GM19023 (cell line): ENCODE measurements around the gene ZBTB32.
A peak's percentile ranks its signal among the peaks of the same experiment; 100 is the strongest.

Experiments used
- ATAC-seq: cut with Tn5 transposase; IDR thresholded peaks from one replicate; pipeline ENCODE4 v1.9.1; 2021; ENCODE audit warnings: mild to moderate bottlenecking, moderate library complexity; ENCODE audit not compliant: unreplicated experiment

ZBTB32 gene

GRCh38 chr19:35734273-35734672, 29.9 kb downstream of the ZBTB32 start:
- no peak for ATAC-seq

DNA sequence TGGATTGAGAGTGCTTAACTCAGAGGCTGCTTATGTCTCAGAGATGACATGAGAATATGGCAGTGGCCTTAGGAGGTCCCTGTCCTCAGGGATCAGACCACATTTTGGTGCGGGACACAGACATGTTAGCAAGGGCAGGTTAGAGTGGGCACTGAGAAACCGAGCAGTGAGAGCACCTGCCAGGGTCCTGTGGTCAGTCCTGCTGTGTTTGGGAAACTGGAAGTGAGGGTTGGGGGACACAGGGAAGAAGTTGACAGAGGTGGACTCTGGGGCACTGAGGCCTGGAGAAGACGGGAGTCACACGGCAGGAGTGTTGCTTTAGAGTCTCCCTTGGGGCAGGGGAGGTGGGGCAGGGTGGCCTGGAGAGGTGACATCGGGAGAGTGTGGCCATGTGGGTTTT, 30.5 kb downstream of the ZBTB32 start:
- ATAC-seq, result no peak

DNA sequence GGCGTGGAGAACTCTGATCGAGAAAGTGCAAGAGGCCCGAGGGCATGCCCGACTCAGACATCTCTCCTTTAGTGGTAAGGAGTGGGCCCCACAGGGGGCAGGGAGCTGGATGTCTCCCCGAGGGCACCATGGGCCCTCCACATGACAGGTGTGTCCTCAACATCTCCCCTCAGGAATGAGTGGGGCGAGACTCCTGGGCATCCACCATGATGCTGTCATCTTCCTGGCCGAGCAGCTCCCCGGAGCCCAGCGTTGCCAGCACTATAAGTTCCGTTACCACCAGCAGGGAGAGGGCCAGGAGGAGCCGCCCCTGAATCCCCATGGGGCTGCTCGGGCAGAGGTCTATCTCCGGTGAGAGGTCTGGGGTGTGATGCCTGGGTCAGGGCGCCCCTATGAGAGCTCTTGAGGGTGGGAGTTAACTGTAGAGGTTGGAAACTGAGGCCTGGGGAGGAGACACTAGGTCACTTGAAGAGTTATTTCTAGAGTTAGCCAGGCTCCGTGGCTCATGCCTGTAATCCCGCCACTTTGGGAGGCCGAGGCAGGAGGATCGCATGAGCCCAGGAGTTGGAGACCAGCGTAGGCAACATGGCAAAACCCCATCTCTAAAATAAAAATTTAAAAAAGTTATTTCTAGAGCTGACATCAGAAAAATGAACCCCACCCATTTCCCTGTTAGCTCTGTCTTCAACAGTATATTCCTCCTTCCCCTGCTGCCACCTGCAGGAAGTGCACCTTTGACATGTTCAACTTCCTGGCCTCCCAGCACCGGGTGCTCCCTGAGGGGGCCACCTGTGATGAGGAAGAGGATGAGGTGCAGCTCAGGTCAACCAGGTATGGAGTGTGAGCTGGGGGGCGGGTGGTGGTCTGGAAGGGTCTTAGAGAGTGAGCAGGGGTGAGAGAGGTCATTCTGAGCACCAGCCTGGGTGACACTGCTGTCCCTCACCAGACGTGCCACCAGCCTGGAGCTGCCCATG, 32.8 kb downstream of the ZBTB32 start:
- ATAC-seq, result no peak

DNA sequence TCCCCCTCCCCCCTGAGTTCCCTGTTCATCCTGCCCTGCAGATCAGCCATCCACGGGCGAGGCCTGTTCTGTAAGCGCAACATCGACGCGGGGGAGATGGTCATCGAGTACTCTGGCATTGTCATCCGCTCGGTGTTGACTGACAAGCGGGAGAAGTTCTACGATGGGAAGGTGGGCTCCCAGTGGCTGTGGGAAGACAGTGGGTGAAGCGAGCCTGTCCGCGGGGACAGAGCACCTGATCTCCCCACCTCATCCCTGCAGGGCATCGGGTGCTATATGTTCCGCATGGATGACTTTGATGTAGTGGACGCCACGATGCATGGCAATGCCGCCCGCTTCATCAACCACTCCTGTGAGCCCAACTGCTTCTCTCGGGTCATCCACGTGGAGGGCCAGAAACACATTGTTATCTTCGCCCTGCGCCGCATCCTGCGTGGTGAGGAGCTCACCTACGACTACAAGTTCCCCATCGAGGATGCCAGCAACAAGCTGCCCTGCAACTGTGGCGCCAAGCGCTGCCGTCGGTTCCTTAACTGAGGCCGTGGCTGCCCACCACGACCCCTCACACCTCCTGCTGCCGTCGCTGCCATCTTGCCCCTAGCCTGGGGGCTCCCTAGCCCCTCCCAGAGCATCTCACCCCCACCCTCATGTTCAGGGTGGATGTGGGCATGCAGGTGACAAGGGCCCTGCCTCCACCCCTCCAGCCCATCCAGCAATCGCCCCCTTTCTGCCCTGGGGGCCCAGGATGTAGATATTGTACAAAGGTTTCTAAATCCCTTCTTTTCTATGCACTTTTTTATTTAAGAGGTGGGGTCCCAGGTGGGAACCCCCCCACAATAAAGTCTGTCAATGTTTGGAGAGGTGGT, 33.9 kb downstream of the ZBTB32 start:
- ATAC-seq, result no peak

- no peak for ATAC-seq
Measured at GRCh38 chr19:35738887-35739229, 34.5 kb downstream of the ZBTB32 start.

DNA sequence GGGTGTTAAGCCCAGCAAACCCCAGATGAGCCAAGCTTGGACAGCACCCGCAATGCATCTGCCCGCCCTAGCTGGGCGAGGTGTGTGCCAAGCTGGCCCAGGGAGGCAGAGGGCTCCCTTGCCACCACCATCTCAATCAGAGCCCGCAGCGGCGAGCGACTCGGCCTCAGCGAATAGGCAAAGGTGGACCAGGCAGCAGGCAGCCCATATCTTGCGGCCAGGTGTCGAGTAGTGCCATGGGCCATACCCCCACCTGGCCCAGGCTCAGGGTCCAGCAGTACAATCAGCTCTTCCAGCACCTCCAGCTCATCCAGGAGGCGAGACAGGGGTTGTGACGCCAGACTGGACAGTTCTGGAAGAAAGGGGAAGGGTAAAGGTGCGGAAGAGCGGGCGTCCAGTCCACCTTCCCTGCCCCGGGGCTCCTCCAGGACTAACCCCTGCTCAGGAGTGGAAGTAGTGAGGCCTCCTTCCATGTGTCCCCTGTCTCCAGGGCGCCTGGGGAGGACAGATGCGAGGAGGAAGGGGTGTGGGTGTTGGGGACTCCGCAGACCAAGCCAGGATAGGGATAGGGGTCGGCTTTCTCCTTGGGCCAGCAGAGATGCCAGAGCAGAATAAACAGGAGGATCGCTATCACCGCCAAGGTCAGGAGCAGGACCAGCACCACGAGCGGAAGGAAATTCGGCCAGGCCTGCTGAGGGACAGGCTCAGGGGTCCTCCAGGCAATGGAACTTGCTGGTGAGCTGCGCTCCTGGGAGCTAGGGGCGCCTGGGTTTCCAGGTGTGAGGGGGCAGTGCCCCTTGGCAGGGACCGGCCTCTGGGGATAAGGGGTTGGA, 35.1 kb downstream of the ZBTB32 start:
- no peak for ATAC-seq

DNA sequence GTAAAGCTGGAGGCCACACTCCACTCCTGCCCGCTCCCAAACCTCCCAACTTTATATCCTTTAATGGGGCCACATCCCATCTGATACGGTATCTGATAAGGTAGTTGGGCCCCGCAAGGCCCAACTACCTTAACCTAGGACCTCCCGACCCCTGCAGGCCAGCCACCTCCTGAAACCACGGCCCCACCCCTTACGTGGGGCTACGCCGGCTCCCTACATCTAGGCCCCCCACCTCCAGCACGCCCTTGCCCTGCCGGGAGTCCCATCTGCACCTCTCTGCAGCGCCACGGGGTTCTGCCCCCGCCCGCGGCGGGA, 35.7 kb downstream of the ZBTB32 start:
- peak; percentile 7 for ATAC-seq

- peak; percentile 63 for ATAC-seq
Measured at GRCh38 chr19:35740423-35741202, 36.3 kb downstream of the ZBTB32 start.

GRCh38 chr19:35741203-35741515, 36.8 kb downstream of the ZBTB32 start:
- ATAC-seq, result no peak

GRCh38 chr19:35742121-35742724, 37.9 kb downstream of the ZBTB32 start, which contains the start of gene IGFLR1:
IGFLR1 (minus strand) TSS chr19:35742452; CDS start chr19:35741180, 1,272 bp downstream.
- no peak for ATAC-seq

GRCh38 chr19:35743640-35744429, 39.5 kb downstream of the ZBTB32 start:
- no peak for ATAC-seq

DNA sequence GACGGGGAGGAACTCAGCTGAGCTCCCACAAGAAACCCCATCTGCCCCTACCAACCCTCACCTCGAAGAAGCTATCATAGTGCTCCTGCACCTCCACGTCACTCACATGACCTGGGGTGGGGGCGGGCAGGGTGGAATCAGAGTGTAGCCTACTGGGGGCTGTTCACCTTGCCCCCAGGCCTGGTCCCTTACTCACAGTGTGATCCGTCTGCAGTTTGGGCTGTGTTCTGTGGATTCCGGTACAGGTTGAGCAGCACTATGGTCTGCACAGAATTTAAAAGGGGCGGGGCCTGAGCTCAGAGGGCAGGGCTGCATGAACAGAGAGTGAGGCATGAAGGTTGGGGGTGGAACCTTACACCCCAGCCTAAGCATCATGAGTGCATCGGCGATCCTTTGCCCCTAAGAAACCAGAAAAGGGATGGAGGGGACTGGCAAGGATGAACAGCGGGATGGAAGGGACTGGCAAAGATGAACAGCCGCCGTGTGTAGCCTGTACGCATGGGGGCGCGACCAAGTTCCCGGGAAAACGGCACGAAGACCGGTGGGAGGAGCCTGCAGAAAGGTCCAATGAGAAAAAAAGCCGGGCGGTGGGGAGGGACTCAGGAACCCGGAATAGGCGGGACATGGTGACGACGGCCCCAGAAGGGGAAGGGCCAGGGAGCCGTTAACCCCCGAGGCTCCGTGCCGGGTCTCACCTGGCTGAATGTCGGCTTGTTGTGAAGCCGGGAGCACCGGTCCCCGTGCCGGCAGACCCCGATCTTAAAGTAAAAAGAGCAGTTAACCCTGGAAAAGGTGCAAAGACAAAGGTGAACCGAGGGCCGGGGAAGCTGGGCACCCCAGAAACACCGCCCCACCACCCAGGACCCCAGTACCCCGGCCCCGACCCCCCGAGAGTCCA, 40.3 kb downstream of the ZBTB32 start:
- ATAC-seq, result peak; percentile 37

- ATAC-seq, result peak; percentile 44
Measured at GRCh38 chr19:35745328-35746086, 41.1 kb downstream of the ZBTB32 start, which contains the start of the genes PSENEN and U2AF1L4. PSENEN (plus strand) TSS chr19:35745651; CDS start chr19:35745931, 280 bp downstream. U2AF1L4 (minus strand) TSS chr19:35745418; CDS start chr19:35745391, 27 bp downstream.

DNA sequence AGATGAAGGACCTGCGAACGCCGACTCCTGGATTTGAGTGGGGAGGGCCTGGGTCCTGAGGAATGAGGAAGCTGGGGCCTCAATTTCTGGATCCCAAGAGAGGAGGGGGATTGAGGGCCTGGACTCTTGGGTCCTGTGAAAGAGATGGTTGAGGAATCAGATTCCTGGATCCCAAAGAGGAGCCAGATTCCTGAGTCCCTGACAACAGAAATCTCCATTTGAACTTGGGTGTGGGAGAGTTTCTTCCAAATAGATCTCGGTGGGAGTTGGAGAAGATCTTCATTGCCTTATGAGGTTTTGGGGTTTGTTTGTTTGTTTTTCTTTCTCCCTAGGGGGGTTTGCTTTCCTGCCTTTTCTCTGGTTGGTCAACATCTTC, 41.7 kb downstream of the ZBTB32 start:
- ATAC-seq, result no peak

GRCh38 chr19:35746531-35746930, 42.2 kb downstream of the ZBTB32 start:
- no peak for ATAC-seq

DNA sequence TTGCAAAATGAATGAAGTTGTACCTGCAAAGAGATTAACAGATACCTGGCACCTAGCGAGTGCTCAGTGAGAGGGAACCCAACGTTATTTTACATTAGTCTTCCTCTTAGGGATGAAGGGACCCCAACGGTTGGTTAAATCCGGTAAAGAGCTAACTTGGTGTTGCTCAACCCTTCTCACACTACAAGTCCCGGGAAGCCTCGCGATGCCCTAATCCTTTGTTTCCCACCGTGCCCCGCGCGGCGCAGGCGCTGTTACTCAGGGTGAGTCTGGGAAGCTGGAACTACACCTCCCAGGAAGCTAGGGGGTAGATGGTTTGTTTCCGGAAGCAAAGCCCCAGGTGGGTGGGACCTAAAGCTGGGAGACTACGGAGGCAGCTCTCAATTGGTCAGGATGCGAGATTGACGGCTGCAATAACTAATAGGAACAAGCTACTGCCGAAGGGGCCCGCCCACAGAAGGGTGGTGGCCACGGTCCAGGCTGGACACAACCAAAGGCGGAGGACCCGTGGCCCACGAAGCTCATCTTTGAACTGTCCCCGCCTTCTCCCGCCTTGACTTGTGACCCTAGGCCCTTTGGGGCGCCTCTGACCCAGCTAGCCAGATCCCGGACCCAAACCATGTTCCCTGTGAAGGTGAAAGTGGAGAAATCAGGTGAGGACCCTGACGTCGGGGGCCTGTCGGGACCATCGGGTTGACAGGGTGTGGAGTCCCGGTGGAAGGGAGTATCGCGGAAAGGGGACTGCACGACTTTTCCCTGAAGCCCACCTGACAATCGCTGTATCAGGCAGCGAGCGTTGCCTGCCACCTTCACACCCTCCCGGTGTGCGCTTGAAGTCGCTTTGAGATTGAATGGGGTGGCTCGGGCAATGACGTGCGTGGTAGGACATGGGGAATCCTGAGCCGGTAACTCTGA, 44.0 kb downstream of the ZBTB32 start, which contains the start of gene LIN37:
Gene LIN37 (plus strand): TSS at position 471 of the 915 bp plus-strand sequence. CDS start 149 bp downstream, at position 620.
- peak; percentile 65 for ATAC-seq
